ENCODE results near the gene STYX.

DNA sequence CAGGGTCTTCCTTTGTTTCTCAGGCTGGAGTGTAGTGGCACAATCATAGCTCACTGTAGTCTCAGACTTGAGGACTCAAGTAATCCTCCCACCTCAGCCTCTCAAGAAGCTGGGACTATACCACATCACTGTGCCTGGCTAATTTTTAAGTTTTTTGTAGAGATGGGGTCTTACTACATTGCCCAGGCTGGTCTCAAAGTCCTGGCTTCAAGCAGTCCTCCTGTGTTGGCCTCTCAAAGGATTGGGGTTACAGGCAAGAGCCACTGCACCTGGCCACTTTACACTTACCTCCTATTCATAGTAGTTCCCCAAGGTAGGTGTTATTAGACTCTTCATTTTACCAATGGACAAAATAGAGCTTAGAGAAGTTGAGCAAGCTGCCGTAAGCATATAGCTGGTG, 29.2 kb downstream of the STYX start:
- TF ChIP-seq, protein P1, sequence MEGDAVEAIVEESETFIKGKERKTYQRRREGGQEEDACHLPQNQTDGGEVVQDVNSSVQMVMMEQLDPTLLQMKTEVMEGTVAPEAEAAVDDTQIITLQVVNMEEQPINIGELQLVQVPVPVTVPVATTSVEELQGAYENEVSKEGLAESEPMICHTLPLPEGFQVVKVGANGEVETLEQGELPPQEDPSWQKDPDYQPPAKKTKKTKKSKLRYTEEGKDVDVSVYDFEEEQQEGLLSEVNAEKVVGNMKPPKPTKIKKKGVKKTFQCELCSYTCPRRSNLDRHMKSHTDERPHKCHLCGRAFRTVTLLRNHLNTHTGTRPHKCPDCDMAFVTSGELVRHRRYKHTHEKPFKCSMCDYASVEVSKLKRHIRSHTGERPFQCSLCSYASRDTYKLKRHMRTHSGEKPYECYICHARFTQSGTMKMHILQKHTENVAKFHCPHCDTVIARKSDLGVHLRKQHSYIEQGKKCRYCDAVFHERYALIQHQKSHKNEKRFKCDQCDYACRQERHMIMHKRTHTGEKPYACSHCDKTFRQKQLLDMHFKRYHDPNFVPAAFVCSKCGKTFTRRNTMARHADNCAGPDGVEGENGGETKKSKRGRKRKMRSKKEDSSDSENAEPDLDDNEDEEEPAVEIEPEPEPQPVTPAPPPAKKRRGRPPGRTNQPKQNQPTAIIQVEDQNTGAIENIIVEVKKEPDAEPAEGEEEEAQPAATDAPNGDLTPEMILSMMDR (IDR thresholded peaks at IDR 0.05; ENCODE audit: borderline replicate concordance, extremely low read depth, low read length, poor library complexity, severe bottlenecking) = no peak
- no peak for TF ChIP-seq EZH2 (IDR thresholded peaks at IDR 0.05; ENCODE audit: borderline replicate concordance, low read depth, low read length, severe bottlenecking)
